GM21390 (cell line): ENCODE data around the gene RBM14.
A peak's percentile ranks its signal among the peaks of the same experiment; 100 is the strongest.
"Not testable (repeated sequence)": the region's sequence is repeated elsewhere in the genome, so short reads cannot be mapped to it uniquely, and the experiment has no call there.

ENCODE experiments used
- ATAC-seq: cut with Tn5 transposase; IDR thresholded peaks from one replicate; pipeline ENCODE4 v1.9.1; 2021; ENCODE audit not compliant: unreplicated experiment

The RBM14 gene, protein sequence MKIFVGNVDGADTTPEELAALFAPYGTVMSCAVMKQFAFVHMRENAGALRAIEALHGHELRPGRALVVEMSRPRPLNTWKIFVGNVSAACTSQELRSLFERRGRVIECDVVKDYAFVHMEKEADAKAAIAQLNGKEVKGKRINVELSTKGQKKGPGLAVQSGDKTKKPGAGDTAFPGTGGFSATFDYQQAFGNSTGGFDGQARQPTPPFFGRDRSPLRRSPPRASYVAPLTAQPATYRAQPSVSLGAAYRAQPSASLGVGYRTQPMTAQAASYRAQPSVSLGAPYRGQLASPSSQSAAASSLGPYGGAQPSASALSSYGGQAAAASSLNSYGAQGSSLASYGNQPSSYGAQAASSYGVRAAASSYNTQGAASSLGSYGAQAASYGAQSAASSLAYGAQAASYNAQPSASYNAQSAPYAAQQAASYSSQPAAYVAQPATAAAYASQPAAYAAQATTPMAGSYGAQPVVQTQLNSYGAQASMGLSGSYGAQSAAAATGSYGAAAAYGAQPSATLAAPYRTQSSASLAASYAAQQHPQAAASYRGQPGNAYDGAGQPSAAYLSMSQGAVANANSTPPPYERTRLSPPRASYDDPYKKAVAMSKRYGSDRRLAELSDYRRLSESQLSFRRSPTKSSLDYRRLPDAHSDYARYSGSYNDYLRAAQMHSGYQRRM

DNA sequence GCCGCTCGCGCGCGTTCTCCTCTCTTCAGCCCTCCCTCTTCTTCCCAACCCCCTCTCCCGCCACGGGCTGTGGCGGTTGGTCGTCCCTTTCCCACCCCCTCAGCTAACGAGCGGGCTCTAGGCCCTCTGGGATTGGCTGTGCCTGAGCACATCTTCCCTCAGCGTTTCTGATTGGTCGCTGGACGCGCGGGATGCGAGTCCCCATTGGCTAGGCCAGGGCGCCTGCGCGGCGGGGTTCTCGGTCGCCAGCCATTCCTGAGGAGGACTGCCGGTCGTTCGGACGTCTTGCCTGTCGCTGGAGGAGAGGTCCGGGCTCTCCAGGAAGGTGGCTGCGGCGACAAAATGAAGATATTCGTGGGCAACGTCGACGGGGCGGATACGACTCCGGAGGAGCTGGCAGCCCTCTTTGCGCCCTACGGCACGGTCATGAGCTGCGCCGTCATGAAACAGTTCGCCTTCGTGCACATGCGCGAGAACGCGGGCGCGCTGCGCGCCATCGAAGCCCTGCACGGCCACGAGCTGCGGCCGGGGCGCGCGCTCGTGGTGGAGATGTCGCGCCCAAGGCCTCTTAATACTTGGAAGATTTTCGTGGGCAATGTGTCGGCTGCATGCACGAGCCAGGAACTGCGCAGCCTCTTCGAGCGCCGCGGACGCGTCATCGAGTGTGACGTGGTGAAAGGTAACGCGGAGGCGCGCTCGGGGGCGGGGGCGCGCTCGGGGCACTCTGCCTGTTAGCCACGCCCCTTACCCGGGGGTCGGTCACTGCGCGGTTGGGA is at the start of gene RBM14:
Gene RBM14 (plus strand): TSS at position 252 of the 776 bp plus-strand sequence. CDS start 91 bp downstream, at position 343.
- ATAC-seq, result peak; percentile 85

DNA sequence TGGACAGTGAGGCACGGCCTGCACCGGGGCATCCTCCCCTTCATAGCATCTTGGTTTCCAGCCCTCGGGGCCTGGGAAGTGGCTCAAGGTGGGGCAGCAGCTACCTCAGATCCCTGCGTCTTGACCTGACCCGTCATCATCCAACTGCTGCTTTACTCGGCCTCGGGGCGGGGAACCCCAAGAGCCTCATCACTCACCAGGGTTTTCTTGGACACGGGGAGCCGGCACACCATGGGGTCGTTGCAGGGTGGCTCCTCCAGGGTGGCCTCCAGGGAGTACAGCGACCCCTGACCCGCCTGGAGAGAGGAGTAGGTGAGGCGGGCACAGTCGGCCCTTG is 48.7 kb upstream of the RBM14 start:
- no peak for ATAC-seq

DNA sequence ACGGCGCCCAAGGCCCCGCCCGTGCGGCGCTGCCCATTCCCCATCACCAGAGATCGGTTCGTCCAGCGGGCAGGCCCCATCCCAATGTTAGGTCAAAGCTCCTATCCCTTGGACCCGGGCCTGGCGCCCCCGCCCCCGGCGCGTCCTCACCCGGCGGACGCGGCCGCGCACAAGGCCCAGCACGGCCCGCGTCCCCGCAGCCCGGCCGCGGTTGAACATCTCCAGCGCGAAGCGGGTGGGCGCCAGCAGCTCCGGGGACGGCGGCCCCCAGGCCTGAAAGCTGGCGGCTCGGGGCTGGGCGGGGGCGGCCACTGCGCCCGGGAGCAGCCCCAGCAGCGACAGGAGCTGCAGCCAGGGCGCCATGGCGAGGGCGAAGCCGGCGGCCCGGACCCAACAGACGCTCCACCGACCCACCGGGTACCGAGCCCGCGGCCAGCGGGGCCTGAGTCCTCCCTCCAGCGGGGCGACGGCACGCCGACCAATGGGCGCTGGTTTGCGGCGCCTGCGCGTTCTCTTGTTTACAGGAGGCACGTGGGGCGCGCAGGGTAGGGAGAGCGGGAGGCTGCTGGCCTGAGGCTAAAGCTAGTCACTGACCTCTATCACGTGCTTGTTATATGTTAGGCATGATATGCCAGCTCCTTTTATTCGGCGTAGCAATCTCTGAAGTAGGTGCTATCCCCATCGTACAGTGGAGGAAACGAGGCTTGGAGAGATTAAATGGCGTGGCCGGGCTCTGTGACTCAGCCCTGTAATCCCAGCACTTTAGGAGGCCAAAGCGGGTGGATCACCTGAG is 48.1 kb upstream of the RBM14 start, which contains the start of gene CTSF:
Gene CTSF (minus strand): TSS at position 483 of the 793 bp plus-strand sequence. CDS start 120 bp downstream, at position 363.
- ATAC-seq, result no peak

DNA sequence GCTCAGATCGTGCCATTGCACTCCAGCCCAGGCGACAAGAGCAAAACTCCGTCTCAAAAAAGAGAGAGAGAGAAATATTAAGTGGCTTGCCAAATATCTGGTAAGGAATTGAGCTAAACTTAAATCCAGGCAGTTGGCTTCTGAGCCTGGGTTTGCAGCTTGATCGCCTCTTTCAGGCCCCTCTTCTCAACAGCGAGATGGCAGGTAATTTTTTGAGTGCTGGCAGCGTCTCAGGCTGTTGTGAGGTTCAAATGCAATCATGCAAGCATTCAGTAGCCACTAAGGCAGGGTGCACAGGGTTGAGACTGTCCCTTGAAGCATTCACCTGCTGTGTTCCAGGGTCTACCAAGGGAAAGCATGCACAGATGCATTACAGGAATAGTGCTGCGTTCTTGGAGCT is 47.4 kb upstream of the RBM14 start:
- ATAC-seq, result no peak

DNA sequence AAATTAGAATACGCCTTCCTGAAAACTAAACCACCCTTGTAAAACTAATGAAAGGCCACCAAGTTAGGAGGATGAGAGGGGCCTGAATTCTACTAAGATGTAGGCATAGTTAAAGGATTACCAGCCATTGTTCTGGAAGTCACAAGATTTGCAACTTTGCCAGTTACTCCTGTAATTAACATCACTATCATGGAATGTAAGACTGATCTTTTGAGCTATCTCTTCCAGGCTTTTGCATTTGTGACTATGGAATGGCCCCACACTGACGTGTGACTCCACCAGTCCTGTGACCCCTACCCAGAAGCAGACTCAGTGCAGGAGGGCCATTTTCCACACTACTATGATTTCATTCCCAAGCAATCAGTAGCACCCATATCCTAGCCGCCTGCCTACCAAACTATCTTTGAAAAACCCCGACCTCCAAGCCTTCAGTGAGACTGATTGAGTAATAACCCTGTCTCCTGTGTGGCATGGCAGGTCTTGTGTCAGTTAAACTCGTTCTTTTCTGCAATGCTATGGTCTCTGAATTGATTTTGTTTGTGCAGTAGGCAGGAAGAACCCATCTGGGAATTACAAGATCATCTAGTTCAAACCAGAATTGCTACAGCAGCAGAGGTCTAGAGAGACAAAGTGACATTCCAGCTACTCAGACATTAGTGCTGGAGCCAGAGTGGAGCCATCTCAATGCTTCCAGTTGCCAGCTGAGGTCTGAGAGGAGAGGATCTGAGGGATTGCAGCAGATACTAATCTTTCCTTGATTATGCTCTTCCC is 46.2 kb upstream of the RBM14 start:
- ATAC-seq, result no peak

DNA sequence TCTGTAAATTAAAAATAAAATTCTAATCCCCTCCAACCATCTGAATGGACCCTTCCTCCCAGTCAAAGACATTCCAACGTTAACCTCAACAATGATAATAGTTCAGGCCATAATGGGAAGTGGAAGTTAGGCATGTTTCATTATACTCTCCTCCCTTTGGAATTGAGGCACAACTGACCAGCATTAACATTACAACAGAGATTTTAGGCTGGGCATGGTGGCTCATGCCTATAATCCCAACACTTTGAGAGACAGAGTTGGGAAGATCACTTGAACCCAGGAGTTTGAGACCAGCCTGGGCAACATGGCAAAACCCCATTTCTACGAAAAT is 45.6 kb upstream of the RBM14 start:
- ATAC-seq, result no peak

DNA sequence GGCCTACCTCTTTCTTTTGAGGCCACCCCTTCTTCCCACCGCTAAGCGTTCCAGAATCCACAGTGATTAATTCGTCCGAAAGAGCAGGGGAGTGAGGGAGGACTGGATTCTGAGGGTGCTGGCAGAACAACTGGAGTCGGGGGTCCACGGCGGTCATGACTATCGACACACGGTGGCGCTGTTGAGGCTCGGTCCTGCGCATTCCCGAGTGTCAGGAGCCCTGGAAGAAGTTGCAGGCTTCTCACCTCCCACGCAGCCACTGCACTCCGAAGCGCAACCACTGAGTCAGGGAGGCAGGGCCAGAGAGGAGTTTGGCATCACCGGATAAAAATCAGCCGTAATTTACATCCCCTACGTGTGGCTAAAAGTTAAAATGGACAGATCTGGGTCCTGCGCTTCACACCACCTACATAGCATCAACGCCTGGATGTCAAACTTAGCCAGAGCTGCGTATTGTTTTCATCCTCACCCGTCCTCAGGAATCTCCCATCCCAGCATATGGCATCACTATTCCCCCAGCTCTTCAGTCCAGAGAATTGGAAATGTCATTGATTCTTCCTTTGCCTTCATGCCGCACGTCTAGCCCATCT is 37.3 kb upstream of the RBM14 start:
- ATAC-seq, result no peak

DNA sequence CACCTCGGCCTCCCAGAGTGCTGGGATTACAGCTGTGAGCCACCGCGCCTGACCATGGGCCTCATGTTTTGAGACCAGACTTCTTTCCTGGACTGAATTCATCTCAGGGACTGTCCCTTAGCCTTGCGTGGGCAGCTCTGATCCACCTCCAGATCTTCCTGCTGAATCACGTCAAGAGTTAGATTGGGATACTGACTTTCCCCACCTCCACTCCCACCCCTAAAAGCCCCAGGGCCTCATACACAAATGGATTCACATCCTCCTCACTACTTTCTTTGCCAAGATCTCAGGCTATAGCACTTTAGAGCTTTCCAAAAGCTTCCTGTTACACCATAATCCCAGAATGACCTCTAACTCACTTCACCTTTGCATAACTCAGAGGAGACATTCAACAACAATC is 35.6 kb upstream of the RBM14 start:
- no peak for ATAC-seq

DNA sequence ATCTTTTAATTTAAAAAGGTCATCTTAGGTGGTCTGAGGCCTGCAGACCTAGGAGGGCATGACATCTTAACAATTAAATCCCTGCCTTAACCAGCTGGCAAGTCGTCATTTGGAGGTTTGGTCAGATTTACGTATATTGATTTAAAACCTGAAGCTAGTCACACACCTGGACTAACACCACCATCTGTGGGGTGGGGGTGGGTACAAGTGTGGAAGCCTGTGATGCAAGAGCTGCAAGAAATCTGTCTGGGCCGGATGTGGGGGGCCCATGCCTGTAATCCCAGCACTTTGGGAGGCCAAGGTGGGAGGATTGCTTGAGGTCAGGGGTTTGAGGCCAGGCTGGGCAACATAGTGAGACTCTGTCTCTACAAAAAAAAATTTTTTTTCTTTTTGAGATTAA is 35.2 kb upstream of the RBM14 start:
- no peak for ATAC-seq

DNA sequence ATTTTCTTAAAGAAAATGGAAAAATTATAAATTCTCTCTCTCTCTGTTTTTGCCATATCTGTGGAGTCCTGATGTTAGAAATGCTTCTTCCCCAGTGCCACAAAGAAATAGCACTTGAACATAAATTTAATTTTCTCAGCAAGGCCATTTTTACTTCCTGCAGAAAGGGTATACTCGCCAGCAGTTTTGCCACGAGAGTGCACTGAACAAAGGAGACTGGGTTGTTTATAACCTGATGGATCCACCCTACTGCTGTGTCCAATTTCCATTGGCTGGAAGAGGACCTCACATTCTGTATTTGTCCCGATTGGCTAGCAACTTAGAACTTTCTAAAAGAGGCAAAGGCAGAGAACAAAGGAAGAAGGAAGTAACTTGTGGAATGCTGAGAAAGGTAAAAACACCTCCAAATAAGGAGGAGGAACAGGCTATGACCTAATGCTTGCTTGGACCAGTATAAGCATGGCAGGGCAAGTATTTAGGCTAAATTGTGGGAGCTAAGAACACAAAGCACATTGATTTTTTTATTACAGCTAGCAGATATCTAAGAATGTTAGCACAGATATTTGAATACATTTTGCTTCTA is 33.8 kb upstream of the RBM14 start:
- not testable (repeated sequence) for ATAC-seq

DNA sequence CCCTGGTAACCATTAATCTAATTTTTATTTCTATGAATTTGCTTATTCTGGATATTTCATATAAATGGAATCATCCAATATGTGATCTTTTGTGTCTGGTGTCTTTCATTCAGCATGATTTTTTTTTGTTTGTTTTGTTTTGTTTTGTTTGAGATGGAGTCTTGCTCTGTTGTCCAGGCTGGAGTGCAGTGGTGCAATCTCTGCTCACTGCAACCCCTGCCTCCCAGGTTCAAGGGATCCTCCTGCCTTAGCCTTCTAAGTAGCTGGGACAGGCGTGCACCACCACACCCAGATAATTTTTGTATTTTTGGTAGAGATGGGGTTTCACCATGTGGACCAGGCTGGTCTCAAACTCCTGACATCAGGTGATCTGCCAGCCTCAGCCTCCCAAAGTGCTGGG is 31.0 kb upstream of the RBM14 start:
- ATAC-seq, result not testable (repeated sequence)

DNA sequence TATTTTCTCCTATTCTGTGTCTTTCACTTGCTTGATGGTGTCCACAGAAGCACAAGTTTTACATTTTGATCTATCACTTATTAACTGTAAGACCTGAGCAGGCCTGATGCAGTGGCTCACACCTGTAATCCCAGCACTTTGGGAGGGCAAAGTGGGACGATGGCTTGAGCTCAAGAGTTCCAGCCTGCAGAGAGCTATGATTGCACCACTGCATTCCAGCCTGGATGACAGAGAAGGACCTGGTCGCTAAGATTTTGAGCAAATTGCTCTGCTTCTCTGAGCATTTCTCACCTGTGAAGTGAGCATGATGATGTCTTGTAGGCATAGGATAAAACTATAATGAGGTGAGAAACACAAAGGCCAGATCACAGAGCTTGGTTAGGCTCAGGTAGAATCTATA is 30.3 kb upstream of the RBM14 start:
- ATAC-seq, result no peak

DNA sequence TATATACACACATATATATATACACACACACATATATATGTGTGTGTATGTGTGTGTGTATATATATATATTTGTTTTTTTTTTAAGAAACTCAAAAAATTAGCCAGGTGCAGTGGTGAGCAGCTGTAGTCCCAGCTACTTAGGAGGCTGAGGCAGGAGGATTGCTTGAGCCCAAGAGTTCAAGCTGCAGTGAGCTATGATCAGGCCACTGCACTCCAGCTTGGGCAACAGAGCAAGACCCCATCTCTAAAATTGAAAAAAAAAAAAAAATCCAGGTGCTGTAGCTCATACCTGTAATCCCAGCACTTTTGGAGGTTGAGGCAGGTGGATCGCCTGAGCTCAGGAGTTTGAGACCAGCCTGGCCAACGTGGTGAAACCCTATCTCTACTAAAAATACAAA is 27.1 kb upstream of the RBM14 start:
- ATAC-seq, result not testable (repeated sequence)

DNA sequence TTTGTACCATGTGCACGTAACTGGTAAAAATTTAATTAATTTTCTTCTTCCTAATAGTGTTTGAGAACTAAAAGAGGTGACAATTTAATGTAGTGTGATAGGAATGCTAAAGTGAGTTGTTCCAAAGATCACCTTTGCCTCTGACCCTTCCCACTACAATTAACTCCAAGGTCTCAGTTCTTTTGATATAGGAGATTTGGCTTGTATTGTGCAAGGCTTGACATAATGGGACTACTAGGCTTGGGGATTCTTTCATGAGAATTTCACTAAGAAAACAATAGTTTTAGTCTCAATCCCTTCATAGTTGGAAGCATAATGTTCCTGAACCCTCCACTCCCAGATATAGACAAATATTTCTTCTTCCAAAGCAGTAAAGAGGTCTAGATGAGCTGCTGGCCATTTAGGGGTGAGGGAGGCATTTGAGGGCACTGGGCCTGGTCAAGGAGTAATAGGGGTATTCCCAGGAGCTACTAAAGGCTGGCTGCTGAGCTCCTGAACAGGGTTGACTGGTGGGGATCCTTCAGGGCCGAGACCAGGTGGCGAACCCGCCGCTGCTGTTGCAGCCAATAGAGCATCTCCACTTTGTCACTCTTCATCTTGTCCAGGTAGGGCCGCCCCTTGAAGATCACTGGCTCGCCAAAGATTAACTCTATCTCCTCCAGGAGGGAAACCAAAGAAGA is 26.3 kb upstream of the RBM14 start:
- ATAC-seq, result no peak

DNA sequence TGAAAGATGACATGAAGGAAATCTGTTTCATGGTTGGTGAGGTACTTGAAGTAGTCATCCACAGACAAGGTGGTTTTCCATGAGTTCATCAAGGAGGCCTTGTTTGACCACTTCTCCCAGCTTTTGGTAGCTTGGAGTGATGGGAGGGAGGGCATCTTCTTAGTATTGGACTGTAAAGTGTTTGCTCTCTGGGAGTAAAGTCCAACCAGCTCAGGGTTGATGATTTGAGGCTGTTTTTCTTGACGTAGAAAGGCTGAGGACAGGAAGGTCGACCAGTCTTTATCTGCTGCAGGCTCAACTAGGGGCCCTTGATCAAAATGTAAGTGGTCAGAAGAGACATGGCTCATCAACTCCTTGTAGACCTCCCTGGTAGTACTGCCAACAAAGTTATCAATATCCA is 25.3 kb upstream of the RBM14 start:
- ATAC-seq, result no peak

DNA sequence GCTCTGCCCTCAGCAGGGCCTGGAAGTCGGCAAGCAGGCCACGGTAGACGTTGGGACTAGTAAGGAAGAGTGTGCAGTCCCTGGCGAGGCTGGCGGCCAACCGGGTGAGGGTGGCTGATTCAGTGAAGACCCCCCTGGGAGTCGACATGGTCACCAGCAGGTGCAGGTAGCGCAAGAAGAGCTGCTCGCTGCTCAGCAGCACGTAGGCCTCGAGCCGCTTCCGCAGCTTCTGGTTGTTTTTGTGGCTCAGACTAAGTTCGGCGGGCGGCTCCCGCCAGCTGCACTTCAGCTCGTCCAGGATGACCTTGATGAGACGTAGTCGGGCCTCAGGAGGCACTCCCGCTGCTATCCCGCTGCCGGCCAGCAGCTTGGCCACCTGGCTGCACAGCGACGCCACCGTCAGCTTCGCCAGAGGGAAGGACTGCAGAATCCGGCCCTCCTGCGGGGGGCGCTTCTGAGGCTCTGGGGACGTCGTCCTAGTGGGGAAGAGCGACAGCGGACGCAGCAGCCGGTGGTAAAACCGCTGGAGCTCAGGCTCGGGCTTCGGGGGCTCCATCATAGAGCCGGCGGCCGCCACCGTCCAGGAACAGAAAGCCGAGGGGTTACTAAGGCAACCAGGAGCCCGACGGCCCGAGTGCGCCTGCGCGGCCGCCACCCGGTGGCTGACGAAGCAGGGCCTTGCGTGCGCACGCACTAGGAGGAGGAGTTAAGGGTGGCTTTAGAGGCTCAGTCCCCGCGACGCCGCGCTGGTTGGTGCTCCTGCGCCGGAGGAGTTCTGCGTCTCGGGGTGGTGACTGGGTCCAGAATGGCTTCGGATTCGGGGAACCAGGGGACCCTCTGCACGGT is 23.8 kb upstream of the RBM14 start, which contains the start of the genes CCDC87 and CCS:
Gene CCDC87 (minus strand): TSS at position 607 of the 846 bp plus-strand sequence. CDS start 48 bp downstream, at position 559.
Gene CCS (plus strand): TSS at position 729 of the 846 bp plus-strand sequence. CDS start 77 bp downstream, at position 806.
- ATAC-seq, result peak; percentile 91

DNA sequence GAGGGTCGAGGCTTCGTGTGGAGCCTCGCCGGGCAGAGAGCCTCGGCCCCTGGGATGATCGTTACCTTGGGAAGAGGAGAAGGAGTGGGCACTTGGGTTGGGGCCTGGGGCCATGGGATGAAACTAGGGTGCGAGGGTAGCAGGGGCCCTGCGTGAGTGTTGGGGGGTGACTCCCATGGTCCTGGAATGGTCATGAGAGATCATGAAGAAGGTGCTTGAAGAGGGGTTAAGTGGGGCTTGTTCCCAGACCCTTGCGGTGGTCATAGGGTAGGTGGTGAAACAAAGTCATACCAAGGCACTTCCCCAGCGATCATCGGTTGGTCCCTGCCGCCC is 23.2 kb upstream of the RBM14 start:
- ATAC-seq, result peak; percentile 4

DNA sequence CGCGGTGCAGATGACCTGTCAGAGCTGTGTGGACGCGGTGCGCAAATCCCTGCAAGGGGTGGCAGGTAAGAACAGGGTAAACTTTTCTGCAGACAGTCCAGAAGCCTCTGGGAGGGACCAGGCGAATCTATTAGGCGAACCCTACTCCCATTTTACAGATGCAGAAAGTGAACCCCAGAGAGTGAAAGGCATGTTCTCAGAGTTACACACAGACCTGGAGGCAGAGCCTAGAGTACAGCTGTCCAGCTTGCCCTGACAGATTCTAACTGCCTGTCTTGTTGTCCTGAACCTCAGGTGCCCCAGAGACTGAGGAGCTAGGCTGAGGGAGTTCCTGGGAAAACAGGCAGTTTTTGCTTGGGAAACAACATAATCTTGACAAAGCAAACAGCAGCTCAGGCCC is 22.8 kb upstream of the RBM14 start:
- no peak for ATAC-seq
